ENCODE measurements around the gene TRAPPC4.

- TF ChIP-seq CTCF (IDR thresholded peaks at IDR 0.05; ENCODE audit: control extremely low read depth in 1 of 3, insufficient read depth in 1 of 3, low read depth in 1 of 3, low read length in 3 of 3) = no peak
- no peak for TF ChIP-seq POLR2AphosphoS5 (IDR thresholded peaks at IDR 0.05; ENCODE audit: low read depth, low read length)
- no peak for TF ChIP-seq ATF3 (IDR thresholded peaks at IDR 0.05; ENCODE audit: insufficient read depth, low read depth, low read length)
- TF ChIP-seq EZH2 (IDR thresholded peaks at IDR 0.05; ENCODE audit: low read depth, low read length, severe bottlenecking) = no peak
- no peak for TF ChIP-seq POLR2A (IDR thresholded peaks at IDR 0.05; ENCODE audit: control extremely low read depth in 1 of 2, low read depth in 2 of 2, low read length in 2 of 2)
- TF ChIP-seq TCF12 (IDR thresholded peaks at IDR 0.05; ENCODE audit: low read depth, low read length) = no peak
- TF ChIP-seq MAX (IDR thresholded peaks at IDR 0.05) = no peak
- no peak for TF ChIP-seq SIN3A (conservative IDR thresholded peaks at IDR 0.05 in 1 of 2, IDR thresholded peaks at IDR 0.05 in 1 of 2; ENCODE audit: low read depth in 1 of 2, low read length in 2 of 2)
- TF ChIP-seq KDM1A (IDR thresholded peaks at IDR 0.05; ENCODE audit: borderline replicate concordance, low read length) = no peak
- no peak for TF ChIP-seq EP300 (IDR thresholded peaks at IDR 0.05; ENCODE audit: borderline replicate concordance in 1 of 2, low read depth in 2 of 2, low read length in 2 of 2)
- no peak for TF ChIP-seq MAFK (IDR thresholded peaks at IDR 0.05; ENCODE audit: low read depth, low read length)
Measured at GRCh38 chr11:119011476-119012053, 7.0 kb upstream of the TRAPPC4 start.
